ENCODE measurements around the gene AIFM3.

Gene AIFM3

GRCh38 chr22:20957102-20957682 is 9.9 kb upstream of the AIFM3 start:
- H3K4me3 ChIP-seq (ENCODE audit: low read depth in 1 of 2, low read length in 2 of 2), result no peak overlapping the region
- ATAC-seq (ENCODE audit: insufficient read depth, low read depth) (no peak), DNase-seq (no peak)
- peaks cover 3% of the 10 kb centered on the region; the same call in 1 of the 2 replicates for H3K4me1 ChIP-seq (ENCODE audit: insufficient read depth, low read length)
- peaks cover 29% of the 10 kb centered on the region; the same call in 1 of the 2 replicates for H4K20me1 ChIP-seq (ENCODE audit: insufficient read depth, low read length)
- H3K36me3 ChIP-seq (ENCODE audit: insufficient read depth, low read length), result peaks cover 19% of the 10 kb centered on the region
- no peaks in the 10 kb centered on the region for H3K79me2 ChIP-seq (ENCODE audit: insufficient read depth, low read length)
- TF ChIP-seq CTCF (IDR thresholded peaks at IDR 0.05; ENCODE audit: borderline replicate concordance, extremely low read depth, low read length, poor library complexity, severe bottlenecking) (no peak), EZH2 (IDR thresholded peaks at IDR 0.05; ENCODE audit: borderline replicate concordance, low read depth, low read length, severe bottlenecking) (no peak)
- H3K27ac ChIP-seq (ENCODE audit: low read length), result no peak overlapping the region
- H2AFZ ChIP-seq (ENCODE audit: low read depth, low read length), result no peak overlapping the region
- H3K4me2 ChIP-seq (ENCODE audit: insufficient read depth, low read length), result no peak overlapping the region
- no peak overlapping the region for H3K9ac ChIP-seq (ENCODE audit: low read depth, low read length)
- H3K9me3 ChIP-seq (ENCODE audit: insufficient read depth, low read length, severe bottlenecking), result no peaks in the 10 kb centered on the region
- H3K27me3 ChIP-seq (ENCODE audit: insufficient read depth, low read length, poor library complexity), result no peaks in the 10 kb centered on the region

- H3K4me2 ChIP-seq (ENCODE audit: insufficient read depth, low read length), result no peak overlapping the region
Observed at GRCh38 chr22:20957683-20958431, 9.2 kb upstream of the AIFM3 start.

GRCh38 chr22:20959578-20960461 is 7.2 kb upstream of the AIFM3 start:
- Histone ChIP-seq H3K4me3 (ENCODE audit: low read depth in 1 of 2, low read length in 2 of 2) (no peak overlapping the region), H2AFZ (ENCODE audit: low read depth, low read length) (no peak overlapping the region), H3K27me3 (ENCODE audit: insufficient read depth, low read length, poor library complexity) (peaks cover 21% of the 10 kb centered on the region), H3K27ac (ENCODE audit: low read length) (no peak overlapping the region), H3K36me3 (ENCODE audit: insufficient read depth, low read length) (no peaks in the 10 kb centered on the region), H3K4me1 (ENCODE audit: insufficient read depth, low read length) (peaks cover 3% of the 10 kb centered on the region; the same call in 1 of the 2 replicates), H3K4me2 (ENCODE audit: insufficient read depth, low read length) (no peak overlapping the region), H3K79me2 (ENCODE audit: insufficient read depth, low read length) (no peaks in the 10 kb centered on the region), H3K9me3 (ENCODE audit: insufficient read depth, low read length, severe bottlenecking) (no peaks in the 10 kb centered on the region), H4K20me1 (ENCODE audit: insufficient read depth, low read length) (peaks cover 18% of the 10 kb centered on the region; the same call in 1 of the 2 replicates), H3K9ac (ENCODE audit: low read depth, low read length) (no peak overlapping the region)
- ATAC-seq (ENCODE audit: insufficient read depth, low read depth) (no peak), DNase-seq (no peak)
- TF ChIP-seq CTCF (IDR thresholded peaks at IDR 0.05; ENCODE audit: borderline replicate concordance, extremely low read depth, low read length, poor library complexity, severe bottlenecking), result no peak
- no peak for TF ChIP-seq EZH2 (IDR thresholded peaks at IDR 0.05; ENCODE audit: borderline replicate concordance, low read depth, low read length, severe bottlenecking)

More at GRCh38 chr22:20957683-20958431, 9.2 kb upstream of the AIFM3 start:
- Histone ChIP-seq H3K4me1 (ENCODE audit: insufficient read depth, low read length) (peaks cover 3% of the 10 kb centered on the region; the same call in 1 of the 2 replicates), H3K27me3 (ENCODE audit: insufficient read depth, low read length, poor library complexity) (peaks cover 2% of the 10 kb centered on the region), H3K4me3 (ENCODE audit: low read depth in 1 of 2, low read length in 2 of 2) (no peak overlapping the region), H2AFZ (ENCODE audit: low read depth, low read length) (no peak overlapping the region), H4K20me1 (ENCODE audit: insufficient read depth, low read length) (peaks cover 23% of the 10 kb centered on the region; the same call in 1 of the 2 replicates), H3K36me3 (ENCODE audit: insufficient read depth, low read length) (peaks cover 13% of the 10 kb centered on the region), H3K9ac (ENCODE audit: low read depth, low read length) (no peak overlapping the region), H3K9me3 (ENCODE audit: insufficient read depth, low read length, severe bottlenecking) (no peaks in the 10 kb centered on the region), H3K27ac (ENCODE audit: low read length) (no peak overlapping the region), H3K79me2 (ENCODE audit: insufficient read depth, low read length) (no peaks in the 10 kb centered on the region)
- TF ChIP-seq CTCF (IDR thresholded peaks at IDR 0.05; ENCODE audit: borderline replicate concordance, extremely low read depth, low read length, poor library complexity, severe bottlenecking) (no peak), EZH2 (IDR thresholded peaks at IDR 0.05; ENCODE audit: borderline replicate concordance, low read depth, low read length, severe bottlenecking) (no peak)
- ATAC-seq (ENCODE audit: insufficient read depth, low read depth) (no peak), DNase-seq (no peak)
